Lower lobe of right lung (tissue), 2 donors: ENCODE measurements around the gene CDC42EP1. TPM values are rescaled to one million over a fixed set of nuclear protein-coding genes. Genes with fewer than 3 reads are reported as not detected.

ENCODE experiments used
- ATAC-seq, 2 donors: fragments of 200-7000 bp; cut with Tn5 transposase; one replicate each; pipeline ENCODE4 v1.9.1; 2020 to 2022; ENCODE audit warnings: mild to moderate bottlenecking in 2 of 2, moderate library complexity in 2 of 2
- DNase-seq: peaks from one replicate; pipeline ENCODE4 v3.0.0-alpha.2; 2020
- H3K27ac ChIP-seq: fragments of 200-600 bp; one replicate; pipeline ENCODE4 v1.8.0; 2022
- H3K27me3 ChIP-seq: fragments of 200-600 bp; one replicate; pipeline ENCODE4 v1.8.0; 2022; ENCODE audit warnings: low read depth
- H3K36me3 ChIP-seq: fragments of 200-600 bp; one replicate; pipeline ENCODE4 v1.8.0; 2022; ENCODE audit warnings: mild to moderate bottlenecking
- H3K4me1 ChIP-seq: fragments of 200-600 bp; one replicate; pipeline ENCODE4 v1.8.0; 2022
- H3K4me3 ChIP-seq: fragments of 200-600 bp; one replicate; pipeline ENCODE4 v1.8.0; 2022; ENCODE audit warnings: mild to moderate bottlenecking
- H3K9me3 ChIP-seq: fragments of 200-600 bp; one replicate; pipeline ENCODE4 v1.8.0; 2022
- intact Hi-C: fragments of 100-400 bp; cut with DNase I; formaldehyde crosslinking; loops from one replicate; pipeline ENCODE4 v1.11.0; 2022
- total RNA-seq: library from RNA; stranded (reverse); fragmentation: NEBNext Ultra II Directional; extraction: Animal tissue kit (Norgen Biotek cat#: 25700); gene quantifications from one replicate; pipeline ENCODE4 v1.2.1, GENCODE V29; 2021
- TF ChIP-seq, protein P1 (sequence below): fragments of 200-600 bp; IDR thresholded peaks from one replicate; pipeline ENCODE4 v1.8.0; 2022; ENCODE audit warnings: antibody characterized with exemption, mild to moderate bottlenecking
- donor health status: DM: no; HTN: yes; CAD: no; lungs with severe emphysema.

Gene CDC42EP1
- total RNA-seq, 1 donor from 2014 or later = 46.0 TPM

DNA sequence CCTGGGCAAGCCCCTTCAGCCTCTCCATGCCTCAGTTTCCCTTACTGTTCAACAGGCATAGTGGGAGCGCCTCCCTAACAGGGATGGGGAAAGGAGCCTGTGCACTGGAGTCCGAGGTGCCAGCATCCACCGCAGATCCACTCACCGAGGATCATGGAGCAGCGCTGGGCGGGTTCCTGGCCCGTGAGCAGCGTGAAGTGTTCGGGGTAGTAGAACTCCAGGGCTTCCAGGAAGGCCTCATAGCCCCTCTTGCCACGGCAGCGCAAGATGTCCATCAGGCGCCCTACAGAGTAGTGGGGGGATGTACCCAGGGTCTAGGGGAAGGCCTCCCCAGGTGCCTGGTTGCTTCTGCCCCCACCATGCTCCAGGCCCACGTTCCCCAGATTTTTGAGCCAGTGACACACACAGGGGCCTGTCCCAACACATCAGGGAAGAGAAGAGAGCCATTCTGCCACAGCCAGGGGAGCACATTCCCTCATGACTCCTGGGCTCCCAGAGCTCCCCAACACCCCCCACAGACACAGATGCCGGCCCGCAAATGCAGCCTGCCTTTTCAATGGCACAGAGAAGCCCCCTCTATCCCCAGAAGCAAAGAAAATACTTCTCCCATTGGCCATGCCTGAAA, 42.3 kb upstream of the CDC42EP1 start:
- DNase-seq = no peak
- peaks cover 13% of the 10 kb centered on the region for H3K4me1 ChIP-seq

DNA sequence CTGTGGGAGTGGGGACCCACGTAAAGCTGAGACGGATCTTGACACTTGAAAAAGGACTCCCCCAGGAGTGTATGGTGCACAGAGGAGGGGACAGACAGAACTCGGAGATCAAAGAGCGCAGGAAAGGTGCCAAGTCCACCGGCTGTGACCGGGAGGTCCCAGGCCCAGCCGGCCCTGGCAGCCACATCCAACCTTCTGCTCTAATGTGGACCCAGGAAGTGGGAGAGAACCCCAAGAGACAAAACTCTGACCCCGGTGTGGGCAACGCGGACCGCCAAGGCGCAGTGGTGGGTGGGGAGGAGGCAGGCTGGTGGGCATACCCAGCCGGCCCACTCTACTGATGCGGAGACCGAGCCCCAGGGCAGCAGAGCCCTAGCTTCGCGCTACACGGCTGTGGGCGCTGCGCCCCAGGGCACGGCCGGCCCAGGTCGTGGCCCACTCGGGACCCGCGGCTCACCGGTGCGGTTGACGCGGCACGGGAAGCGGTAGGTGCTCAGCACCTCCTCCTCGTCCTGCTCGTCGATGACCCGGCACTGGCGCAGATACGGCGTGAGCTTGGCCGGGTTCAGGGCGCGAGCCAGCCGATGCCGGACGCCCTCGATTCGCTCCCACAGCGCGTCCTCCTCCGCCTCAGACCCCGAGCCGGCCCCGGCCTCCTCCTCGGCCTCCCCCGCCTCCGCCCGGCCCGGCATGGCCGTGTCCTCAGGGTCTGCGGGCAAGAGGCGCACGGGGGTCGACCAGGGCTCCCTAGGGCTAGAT, 41.6 kb upstream of the CDC42EP1 start:
- intact Hi-C loops = no loop called here
- Histone ChIP-seq H3K36me3 (no peaks in the 10 kb centered on the region), H3K27me3 (peaks cover 22% of the 10 kb centered on the region), H3K4me1 (peaks cover 13% of the 10 kb centered on the region), H3K9me3 (no peaks in the 10 kb centered on the region), H3K4me3 (peak overlapping the region; percentile 68), H3K27ac (peak overlapping the region; percentile 64)
- peak; percentile 43 to 47 for ATAC-seq
- DNase-seq = no peak
- TF ChIP-seq, protein P1, sequence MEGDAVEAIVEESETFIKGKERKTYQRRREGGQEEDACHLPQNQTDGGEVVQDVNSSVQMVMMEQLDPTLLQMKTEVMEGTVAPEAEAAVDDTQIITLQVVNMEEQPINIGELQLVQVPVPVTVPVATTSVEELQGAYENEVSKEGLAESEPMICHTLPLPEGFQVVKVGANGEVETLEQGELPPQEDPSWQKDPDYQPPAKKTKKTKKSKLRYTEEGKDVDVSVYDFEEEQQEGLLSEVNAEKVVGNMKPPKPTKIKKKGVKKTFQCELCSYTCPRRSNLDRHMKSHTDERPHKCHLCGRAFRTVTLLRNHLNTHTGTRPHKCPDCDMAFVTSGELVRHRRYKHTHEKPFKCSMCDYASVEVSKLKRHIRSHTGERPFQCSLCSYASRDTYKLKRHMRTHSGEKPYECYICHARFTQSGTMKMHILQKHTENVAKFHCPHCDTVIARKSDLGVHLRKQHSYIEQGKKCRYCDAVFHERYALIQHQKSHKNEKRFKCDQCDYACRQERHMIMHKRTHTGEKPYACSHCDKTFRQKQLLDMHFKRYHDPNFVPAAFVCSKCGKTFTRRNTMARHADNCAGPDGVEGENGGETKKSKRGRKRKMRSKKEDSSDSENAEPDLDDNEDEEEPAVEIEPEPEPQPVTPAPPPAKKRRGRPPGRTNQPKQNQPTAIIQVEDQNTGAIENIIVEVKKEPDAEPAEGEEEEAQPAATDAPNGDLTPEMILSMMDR = no peak

More for the DNA sequence above, 42.3 kb upstream of the CDC42EP1 start:
- H3K4me3 ChIP-seq = peak overlapping the region; percentile 68
- no peaks in the 10 kb centered on the region for H3K36me3 ChIP-seq
- H3K27ac ChIP-seq = peak overlapping the region; percentile 64
- intact Hi-C loops = no loop called here
- H3K27me3 ChIP-seq = peaks cover 22% of the 10 kb centered on the region
- H3K9me3 ChIP-seq = no peaks in the 10 kb centered on the region
- TF ChIP-seq, protein P1 = no peak
- no peak for ATAC-seq

DNA sequence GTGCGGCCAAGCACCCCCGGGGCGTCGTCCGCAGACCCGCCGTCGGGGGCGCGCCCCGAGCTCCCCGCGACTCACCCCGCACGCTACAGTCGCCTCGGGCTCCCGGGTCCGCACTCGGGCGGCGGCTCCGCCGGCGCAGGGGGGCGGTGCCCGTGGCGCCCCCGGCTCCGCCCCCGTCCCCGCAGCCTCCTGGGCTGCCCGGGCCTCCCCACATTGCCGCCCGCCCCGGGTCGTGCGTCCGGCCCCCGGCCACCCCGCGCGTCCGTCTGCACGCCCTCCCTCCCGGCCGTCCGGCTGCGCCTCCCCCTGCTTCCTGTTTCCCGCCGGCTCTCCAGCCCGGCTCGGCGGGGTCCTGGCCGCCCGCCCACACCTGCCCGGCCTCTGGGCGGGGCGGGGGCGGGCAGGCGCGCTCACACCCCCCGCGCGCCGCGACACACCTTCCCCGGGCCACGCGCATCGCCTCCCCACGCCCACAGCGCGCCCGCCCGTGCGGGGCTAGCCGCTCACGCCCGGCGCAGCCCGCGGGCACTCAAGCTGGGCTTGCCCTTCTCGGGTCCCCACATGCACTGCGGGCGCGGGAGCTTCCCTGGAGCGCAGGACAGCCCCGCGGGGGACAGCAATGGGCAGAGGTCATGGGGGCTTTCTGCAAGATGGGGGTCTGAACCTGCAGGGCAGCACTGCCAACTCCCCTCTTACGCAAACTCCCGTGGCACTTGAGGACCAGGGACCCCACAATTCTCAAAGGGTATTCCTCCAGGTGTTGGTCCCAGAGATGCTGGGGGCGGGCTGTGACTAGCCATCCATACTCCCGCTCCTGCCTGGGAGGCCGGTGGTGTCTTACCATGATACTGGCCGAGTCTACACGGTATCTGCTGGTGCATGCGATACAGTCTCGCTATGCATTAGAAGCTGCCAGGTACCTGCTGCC, 40.7 kb upstream of the CDC42EP1 start, which contains the start of gene CARD10:
Gene CARD10, minus strand, starts transcription at position 148 of the 928 bp plus-strand sequence. CDS start 215 bp downstream, outside the sequence.
- peaks cover 22% of the 10 kb centered on the region for H3K27me3 ChIP-seq
- H3K4me3 ChIP-seq = peak within 1 kb of the TSS; percentile 68
- H3K9me3 ChIP-seq = no peaks in the 10 kb centered on the region
- H3K36me3 ChIP-seq = no peaks in the 10 kb centered on the region
- TF ChIP-seq, protein P1 = no peak
- DNase-seq (no peak), ATAC-seq (peak; percentile 69 to 72)
- peaks cover 13% of the 10 kb centered on the region for H3K4me1 ChIP-seq
- H3K27ac ChIP-seq = peak within 1 kb of the TSS; percentile 64
- intact Hi-C loops = no loop called here

DNA sequence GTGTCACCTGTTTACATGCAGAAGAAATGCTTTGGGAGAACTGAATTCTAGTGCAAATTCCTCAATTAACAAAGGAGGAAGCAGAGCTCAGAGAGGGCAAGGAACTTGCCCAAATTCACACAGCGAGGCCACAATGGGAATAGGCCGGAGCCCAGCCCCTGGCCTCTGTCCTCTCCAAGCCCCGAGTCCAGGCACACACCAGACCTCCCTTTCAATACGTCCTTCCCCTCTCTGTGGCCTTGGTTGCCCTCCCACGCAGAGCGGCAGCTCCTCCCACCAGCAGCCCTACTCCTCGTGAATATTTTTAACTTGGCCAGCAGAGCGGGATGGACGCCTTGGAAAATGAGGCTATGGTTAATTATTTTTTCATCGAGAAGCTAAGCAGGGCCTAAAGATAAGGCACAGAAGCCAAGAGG, 39.5 kb upstream of the CDC42EP1 start:
- Histone ChIP-seq H3K27ac (no peak overlapping the region), H3K36me3 (no peaks in the 10 kb centered on the region), H3K27me3 (peaks cover 22% of the 10 kb centered on the region), H3K4me1 (peaks cover 20% of the 10 kb centered on the region), H3K9me3 (no peaks in the 10 kb centered on the region), H3K4me3 (no peak overlapping the region)
- intact Hi-C loops = no loop called here
- TF ChIP-seq, protein P1 = no peak
- ATAC-seq = no peak
- DNase-seq = no peak

DNA sequence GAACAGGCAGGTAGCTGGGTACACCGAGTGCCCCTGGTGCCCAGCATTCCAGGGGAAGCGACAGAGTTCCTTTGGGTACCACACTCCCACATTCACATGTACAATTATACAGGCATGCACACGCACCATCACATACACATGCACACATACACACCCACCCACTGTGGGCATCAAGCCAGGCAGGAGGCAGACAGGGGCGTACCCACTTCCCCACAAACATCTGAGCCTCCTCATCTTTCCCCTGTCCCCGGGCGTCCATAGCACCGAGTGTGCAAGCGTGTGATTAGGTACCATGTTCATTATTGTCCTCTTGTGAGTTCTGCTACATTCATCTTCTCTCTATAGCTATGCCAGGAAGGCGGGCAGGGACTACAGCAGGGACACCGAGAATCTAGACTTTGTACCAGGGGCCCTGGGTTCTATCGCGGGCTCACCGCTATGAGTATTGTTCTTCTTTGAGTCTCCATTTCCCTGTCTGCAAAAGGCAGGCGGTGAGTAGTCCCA, 39.0 kb upstream of the CDC42EP1 start:
- Histone ChIP-seq H3K36me3 (no peaks in the 10 kb centered on the region), H3K27me3 (peaks cover 22% of the 10 kb centered on the region), H3K9me3 (no peaks in the 10 kb centered on the region), H3K27ac (no peak overlapping the region), H3K4me3 (no peak overlapping the region), H3K4me1 (peaks cover 21% of the 10 kb centered on the region)
- DNase-seq = no peak
- intact Hi-C loops = no loop called here
- no peak for ATAC-seq
- TF ChIP-seq, protein P1 = no peak
